ENCODE results near the gene FBXL12.
"Not testable (repeated sequence)": the region's sequence is repeated elsewhere in the genome, so short reads cannot be mapped to it uniquely, and the experiment has no call there.

The FBXL12 gene, protein sequence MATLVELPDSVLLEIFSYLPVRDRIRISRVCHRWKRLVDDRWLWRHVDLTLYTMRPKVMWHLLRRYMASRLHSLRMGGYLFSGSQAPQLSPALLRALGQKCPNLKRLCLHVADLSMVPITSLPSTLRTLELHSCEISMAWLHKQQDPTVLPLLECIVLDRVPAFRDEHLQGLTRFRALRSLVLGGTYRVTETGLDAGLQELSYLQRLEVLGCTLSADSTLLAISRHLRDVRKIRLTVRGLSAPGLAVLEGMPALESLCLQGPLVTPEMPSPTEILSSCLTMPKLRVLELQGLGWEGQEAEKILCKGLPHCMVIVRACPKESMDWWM

DNA sequence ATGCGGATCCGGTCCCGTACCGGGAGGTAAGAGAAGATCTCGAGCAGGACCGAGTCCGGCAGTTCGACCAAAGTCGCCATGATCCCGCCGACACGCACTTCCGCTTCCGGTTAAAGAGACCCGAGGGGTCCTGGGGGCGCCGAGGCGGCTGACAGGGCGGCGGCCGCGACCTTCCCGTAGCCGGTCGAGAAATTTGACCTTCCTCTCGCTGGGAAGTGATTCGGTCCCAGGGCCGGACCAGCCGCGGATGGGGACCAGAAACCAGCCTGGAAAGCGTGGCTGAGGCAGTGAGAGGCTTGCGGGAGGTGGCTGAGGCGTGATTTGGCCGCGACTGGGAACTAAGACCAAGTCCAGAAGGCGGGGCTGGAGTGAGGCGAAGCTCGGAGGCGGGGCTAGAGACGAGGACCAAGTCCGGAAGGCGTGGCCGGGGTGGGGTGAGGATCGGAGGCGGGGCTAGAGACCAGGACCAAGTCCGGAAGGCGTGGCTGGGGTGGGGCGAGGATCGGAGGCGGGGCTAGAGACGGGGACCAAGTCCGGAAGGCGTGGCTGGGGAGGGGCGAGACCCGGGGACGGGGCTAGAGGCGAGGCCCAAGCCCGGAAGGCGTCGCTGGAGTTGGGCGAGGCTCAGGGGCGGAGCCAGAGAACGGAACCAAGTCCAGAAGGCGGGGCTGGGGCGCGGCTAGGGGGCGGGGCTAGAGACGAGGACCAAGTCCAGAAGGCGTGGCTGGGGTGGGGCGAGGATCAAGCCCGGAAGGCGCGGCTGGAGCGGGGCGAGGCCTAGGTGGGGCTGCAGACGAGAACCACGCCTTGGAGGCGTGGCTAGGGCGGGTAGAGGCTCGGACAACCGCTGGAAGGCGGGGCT is at the start of gene FBXL12:
TSS of gene FBXL12 (minus strand) at position 346 of the 862 bp plus-strand sequence. CDS start at position 80, 266 bp downstream.
- peak; percentile 100 for DNase-seq (ENCODE audit: low read depth in 2 of 3, low spot score in 1 of 3)

DNA sequence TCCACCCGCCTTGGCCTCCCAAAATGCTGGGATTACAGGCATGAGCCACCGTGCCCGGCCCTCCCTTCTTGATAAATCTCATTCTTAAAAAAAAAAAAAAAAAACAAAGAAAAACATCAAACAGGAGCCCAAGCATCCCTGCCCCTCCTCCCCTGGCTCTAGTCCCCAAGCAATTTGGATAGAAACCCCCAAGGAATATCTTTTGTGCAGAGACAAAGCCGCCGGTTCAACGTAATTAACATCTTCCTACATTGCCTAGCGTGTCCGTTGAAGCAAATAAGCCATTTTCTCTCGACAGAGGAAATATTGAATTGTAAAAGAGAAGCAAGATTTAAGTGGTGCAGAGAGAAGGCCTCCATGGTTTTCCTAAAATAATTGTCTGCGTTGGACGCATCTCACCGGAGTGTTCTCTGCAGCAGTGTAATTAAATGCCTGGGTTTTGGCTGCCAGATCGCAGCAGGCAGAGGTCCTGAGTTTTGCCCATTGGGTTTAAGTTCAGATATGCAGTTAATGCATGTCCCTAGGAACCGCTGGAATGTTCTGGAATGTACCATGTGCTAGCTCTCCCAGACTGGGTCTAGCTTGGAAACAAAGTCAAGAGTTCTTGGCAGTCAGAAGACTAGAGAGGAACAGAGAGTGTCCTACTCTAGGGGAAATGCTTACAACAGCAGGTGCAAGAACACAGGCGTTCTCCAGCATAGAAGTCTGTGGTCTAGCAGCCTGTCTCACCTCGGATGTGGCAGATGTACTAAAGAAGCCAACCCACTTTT is 47.0 kb upstream of the FBXL12 start:
- no peak for DNase-seq (ENCODE audit: low read depth in 2 of 3, low spot score in 1 of 3)

DNA sequence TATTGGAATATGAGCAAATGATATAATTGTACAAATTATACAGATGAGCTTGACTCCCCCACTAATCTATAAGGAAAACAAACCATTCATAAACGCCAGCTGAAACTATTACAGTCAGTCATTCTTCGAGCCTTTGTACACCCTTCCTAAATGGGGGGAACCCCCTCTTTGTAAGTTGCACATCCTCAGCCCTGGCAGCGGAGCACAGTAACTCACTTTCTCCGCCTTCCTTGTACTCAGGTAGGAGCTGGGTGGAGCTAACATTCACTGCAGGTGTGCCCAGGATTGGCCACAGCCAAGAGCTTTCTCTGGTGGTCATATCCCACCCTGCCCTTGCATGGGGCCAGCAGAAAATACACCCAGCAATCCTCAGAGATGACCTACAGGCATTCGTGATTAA is 44.9 kb upstream of the FBXL12 start:
- no peak for DNase-seq (ENCODE audit: low read depth in 2 of 3, low spot score in 1 of 3)

DNA sequence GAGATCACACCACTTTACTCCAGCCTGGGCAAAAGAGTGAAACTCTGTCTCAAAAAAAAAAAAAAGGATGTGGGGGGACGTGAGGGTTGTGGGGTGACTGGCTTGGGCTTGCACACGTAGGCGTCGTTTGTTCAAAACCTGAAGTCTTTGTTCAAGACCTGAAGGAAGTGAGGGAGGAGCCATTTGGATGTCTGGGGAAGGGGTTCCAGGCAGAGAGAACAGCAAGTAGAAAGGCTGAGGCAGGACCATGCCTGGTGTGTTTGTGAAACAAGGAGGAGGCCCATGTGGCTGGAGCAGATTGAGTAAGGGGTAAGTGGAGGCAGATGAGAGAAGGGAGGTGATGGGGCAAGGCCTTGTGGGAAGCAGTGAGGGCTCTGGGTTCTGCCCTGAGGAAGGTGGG is 44.1 kb upstream of the FBXL12 start:
- DNase-seq (ENCODE audit: low read depth in 2 of 3, low spot score in 1 of 3), result no peak

DNA sequence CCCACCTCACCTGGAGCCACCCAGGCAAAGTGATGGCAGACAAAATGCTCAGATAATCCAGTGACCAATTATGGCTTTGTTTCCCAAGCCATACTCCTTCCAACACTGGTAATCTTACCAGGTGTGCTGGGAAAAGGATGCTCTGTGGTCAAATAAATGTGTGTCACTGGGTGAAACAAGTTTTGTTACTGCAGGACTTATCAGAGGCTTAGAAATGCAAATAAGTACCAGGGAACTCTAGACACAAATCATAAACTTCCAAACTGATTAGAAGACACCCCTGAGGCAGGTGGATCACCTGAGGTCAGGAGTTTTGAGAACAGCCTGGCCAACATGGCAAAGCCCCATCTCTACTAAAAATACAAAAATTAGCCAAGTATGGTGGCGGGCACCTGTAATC is 42.6 kb upstream of the FBXL12 start:
- no peak for DNase-seq (ENCODE audit: low read depth in 2 of 3, low spot score in 1 of 3)

DNA sequence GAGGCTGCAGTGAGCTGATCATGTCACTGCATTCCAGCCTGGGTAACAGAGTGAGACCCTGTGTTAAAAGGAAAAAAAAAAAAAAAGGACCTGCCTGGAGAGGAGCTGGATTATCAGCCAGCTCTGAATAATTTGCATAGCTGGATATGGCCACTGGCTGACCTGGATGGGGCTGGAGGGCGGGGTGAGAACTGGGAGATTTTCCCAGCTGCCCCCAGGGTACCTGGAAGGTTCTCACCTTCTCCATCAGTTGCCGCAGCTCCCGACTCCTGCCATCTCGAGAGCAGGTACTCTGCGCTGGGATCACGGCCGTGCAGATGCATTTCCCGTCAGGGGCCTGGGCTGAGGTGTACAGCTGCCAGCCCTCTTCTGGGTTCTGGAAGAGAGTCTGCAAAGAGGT is 41.5 kb upstream of the FBXL12 start:
- no peak for DNase-seq (ENCODE audit: low read depth in 2 of 3, low spot score in 1 of 3)

DNA sequence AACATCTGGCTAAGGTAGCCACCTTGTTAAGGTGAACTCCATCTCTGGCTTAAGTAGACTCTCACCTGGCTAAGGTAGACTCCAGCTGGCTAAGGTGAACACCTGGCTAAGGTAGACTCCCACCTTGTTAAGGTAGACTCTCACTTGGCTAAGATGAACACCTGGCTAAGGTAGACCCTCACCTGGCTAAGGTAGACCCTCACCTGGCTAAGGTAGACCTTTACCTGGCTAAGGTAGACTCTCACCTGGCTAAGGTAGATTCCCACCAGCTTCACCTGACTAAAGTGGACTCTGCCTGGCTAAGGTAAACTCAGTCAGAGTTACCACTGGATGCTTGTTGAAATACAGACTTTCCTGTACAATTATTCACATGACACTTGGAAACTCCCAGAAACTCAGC is 39.9 kb upstream of the FBXL12 start:
- no peak for DNase-seq (ENCODE audit: low read depth in 2 of 3, low spot score in 1 of 3)

DNA sequence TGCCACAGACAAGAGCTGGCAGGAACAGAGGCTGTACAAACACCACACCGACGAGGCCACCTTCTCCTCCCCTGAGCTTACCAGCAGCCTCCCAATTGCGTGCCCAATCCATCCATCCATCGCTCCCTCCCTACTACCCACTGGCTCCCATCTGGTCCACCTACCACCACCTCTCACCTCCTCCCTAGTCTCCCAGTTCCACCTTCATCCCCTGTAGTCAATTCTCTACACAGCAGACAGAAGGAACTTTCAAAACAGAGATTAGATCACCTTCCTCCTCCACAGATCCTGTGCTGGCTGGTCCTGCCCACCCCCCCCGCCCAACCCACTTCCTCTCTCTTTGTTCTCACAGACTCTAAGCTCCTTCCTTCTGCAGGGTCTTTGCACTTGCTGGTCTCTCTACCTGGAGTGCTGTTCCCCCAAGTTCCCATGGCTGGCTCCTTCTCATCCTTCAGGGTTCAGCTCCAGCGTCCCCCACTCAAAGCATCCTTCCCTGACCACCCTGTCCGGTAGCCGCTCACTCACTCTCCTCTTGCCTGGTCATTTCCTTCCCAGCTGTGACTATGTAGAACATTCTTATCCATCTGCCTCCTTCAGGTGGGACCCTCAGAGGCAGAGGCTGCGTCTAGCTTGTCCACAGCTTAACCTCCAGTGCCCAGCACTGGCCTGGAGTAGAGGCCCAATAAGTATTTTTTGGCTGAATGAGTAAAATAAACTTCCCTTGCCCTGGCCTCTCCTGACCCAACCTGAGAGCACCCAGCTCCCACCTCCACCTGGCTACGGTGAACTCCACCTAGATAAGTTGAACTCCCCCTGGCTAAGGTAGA is 39.3 kb upstream of the FBXL12 start:
- DNase-seq (ENCODE audit: low read depth in 2 of 3, low spot score in 1 of 3), result no peak

DNA sequence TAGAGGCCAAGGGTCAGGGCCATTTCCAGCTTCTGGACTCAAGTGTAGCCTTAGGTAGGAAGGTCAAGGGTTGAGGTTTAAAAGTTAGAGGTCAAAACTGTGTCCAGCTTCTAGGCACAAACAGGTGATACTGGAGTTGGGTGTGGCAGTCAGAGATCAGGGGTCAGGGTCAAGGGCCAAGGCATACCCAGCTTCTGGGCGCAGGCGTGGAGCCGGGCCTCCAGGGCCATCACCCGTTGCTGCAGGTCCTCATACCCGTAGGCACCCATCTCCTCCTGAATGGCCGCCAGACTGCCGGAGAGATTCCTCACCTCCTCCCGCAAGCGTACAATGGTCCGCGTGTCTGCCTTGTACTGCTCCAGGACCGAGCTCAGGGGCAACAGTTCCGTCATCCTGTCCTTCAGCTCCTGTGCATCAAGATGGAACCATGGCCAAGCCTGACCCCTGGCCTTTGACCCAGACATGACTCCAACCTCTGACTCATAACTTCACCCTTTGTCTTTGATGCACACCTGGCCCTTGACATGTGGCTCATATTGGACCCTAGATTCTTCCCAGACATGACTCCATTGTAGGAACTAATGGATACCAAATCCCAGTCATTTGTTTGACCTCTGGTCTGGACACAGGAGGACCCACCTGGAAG is 38.3 kb upstream of the FBXL12 start:
- DNase-seq (ENCODE audit: low read depth in 2 of 3, low spot score in 1 of 3), result no peak

DNA sequence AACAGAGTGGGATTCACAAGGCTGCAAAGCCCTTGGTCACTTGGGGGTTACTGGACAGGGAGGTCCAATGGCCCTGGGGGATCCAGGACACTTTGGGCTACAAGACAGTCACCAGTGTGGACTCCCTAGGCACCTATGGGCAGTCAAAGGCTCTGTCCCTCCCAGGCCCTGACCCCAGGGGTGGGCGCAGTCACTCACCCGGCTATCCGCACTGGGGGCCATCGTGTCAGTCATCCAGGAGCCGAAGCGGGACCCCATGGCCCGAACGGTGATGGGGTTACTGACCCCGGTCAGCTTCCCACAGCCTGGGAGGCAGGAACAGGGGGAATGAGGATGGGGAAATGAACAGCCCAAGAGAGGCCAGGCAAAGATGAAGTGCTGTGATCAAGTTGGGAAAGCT is 37.7 kb upstream of the FBXL12 start:
- DNase-seq (ENCODE audit: low read depth in 2 of 3, low spot score in 1 of 3), result no peak

DNA sequence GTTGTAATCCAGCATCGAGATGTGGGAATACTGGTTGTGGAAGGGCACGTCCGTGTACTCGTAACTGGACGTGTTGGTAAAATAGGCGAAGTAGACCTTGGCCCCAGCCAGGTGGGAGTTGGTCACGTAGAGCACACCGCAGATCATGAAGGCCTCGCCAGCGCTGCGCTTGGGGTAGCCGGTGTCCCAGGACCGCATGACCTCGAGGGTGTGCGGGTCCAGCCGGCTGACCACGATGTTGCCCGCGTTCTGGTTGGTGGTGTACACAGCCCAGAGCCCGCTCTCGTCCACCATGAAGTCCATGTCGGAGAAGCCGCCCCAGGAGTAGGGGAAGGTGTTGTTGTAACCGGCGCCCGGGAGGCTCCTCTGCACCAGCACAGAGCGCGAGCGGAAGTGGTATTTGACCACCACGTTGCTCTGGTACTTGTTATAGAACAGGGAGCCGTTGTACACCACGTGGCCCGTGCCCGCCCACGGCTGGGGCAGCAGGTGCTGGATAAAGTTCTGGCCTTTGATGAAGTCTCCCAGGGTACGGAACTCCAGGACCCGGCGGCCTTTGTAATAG is 35.5 kb upstream of the FBXL12 start:
- no peak for DNase-seq (ENCODE audit: low read depth in 2 of 3, low spot score in 1 of 3)

DNA sequence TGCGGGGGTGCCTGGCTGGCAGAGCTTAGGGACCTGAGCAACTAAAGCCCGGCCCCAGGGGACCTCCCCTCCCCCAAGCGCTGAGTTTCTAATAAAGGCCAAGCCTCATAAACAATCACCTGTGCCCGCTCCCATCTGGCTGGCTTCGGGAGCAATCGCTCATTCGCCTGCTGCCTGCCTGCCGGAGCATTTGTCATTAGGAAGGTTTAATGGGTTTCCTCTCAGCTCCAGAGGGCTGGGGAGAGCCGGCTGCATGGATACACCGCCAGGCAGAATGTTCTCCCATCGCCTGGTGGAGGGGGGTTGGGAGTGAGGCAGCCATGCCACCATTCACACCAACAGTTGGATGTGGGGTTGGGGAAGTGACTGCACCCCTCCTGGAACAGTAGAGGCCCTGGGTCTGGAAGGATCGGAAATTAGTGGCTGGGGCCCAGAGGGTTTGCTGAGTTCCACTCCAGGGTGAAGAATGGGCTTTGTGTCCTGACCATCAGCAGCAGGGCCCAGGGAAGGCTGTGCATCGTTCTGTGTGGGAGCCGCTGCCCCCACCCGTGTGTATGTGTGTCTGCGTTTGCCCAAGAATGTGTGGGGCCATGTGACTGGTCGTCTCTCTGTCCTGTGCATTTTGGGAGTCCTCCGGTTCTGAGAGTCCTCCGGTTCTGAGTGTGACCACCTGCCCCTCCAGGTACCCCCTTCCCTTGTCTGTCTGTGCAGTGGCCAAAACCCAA is 31.5 kb upstream of the FBXL12 start:
- DNase-seq (ENCODE audit: low read depth in 2 of 3, low spot score in 1 of 3), result no peak

DNA sequence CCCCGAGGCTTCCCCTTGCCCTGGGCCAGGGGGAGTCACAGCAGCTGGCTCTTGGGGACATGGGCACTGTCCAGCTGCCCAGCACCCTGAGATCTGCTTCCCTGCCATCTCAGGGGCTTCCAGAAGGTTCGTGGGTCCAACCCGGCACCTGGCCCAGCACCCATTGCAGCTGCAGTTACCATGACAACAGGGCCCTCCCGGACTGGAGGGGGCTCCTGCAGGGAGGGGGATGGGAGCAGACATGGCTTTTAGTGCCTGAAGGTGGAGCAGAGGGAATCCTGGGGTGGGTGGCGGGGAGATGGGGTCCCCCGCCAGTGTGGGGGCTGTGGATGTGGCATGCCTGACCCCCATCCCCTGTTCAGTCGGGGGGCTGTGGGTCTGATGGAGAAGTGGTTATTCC is 30.9 kb upstream of the FBXL12 start:
- no peak for DNase-seq (ENCODE audit: low read depth in 2 of 3, low spot score in 1 of 3)

DNA sequence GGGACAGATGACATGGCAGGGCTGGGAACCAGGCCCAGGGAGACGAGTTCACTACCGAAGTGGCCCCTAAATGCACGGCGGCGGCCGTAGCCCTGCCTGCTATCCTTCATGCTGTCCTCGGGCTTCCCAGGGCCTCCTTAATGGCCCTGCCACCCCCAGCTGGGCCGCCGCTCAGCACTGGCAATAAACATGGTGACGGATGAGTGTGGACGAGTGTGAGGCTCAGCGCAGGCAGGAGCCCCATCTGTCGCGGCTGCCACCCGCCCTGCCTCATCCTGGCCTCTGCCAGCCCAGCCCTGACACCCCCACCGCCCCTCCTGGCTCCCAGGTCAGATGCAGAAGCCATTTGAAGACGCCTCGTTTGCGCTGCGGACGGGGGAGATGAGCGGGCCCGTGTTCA is 29.9 kb upstream of the FBXL12 start:
- no peak for DNase-seq (ENCODE audit: low read depth in 2 of 3, low spot score in 1 of 3)

DNA sequence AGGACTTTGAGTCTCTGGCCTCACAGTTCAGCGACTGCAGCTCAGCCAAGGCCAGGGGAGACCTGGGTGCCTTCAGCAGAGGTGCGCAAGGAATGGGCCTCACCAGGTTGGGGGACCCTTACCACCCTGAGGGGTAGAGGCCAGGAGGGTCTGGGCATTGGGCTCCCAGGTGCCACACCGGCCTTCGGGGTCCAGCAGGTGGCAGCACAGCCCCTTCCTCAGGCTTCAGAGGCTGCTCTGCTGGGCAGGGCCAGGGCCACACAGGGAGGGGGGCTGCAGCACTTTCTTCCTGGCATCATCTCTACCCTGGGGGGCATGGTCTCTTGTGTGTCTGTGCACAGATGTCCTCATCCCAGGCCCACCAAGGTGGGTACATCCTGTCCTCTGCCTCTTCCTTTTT is 29.2 kb upstream of the FBXL12 start:
- DNase-seq (ENCODE audit: low read depth in 2 of 3, low spot score in 1 of 3), result no peak

DNA sequence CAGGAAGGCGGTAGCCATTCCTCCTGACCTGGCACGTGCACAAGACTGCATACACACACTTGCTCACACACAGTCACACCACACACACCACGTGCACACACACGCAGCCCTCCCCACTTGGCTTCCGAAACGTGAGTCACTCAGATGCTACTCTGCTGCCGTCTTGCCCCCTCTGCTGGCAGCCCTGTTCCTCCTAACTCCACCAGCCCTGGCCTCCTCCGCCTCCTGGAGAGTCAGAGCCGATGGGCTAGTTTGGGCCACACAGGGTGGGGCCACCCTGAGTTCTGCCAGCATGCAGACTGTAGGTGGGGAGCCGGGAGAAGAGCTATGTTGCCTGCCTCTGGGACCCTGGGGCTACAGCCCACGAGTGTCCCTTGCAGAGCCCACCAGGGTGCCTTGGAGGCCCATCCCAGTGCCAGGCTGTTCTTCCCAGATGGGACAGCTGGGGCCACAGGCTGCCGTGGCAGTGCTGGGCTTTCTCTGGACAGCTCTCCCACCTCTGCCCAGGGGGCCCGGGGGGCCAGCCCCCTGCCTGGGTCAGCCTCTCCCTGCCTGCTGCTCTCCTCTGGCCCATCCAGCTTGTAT is 28.3 kb upstream of the FBXL12 start:
- peak in 1 of 3 donors; percentile 37 for DNase-seq (ENCODE audit: low read depth in 2 of 3, low spot score in 1 of 3)

DNA sequence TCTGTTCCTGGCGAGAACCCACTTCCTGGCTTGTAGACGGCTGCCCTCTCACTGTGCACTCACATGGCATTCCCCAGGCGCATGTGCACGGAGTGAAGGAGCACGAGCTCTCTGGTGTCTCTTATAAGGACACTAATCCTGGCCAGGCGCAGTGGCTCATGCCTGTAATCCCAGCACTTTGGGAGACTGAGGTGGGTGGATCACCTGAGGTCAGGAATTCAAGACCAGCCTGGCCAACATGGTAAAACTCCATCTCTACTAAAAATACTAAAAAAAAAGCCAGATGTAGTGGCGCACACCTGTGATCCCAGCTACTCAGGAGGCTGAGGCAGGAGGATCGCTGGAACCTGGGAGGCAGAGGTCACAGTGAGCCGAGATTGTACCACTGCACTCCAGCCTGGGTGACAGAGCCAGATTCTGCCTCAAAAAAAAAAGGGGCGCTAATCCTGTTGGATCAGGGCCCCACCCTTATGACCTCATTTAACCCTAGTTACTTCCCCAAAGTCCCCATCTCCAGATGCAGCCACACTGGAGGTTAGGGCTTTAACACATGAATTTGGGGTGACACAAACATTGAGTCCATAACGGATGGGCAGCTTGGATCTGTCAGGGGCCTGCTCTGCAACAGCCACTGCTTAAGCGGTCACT is 24.9 kb upstream of the FBXL12 start:
- not testable (repeated sequence) for DNase-seq (ENCODE audit: low read depth in 2 of 3, low spot score in 1 of 3)

DNA sequence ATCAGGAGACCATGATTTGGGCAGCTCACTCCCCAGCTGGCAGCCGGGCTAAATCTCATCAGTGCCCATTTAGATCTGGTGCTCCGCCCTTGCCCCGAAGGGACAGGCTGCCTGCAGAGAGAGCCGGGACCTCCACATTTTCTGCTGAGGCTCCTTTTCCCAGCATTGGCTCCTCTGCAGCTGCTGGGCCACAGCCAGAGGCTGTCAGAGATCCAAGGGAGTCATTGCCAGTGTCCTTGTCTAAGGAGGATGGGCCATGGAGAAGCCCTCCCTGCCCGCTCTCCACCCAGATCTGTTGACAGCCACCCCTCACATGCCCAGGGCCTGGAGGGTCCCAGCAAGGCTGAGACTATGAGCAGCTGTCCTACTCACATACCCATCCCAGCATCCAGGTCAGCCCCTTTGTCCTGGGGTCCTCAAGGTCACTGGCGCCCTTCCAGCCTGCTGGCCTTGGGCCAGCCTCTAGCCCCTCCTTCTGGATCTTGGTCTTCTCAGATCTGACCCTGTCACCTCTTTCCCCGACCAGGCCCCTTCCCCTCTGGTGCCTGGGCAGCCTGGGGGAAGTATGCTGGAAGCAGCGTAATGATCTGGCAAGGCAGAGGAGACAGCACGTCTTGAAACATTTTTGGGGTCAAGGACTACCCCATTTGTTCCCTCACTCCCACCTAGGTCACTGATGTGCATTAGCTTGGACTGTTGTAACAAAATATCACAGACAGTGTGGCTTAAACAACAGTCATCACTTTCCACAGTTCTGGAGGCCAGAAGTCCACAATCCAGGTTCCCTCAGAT is 24.2 kb upstream of the FBXL12 start:
- no peak for DNase-seq (ENCODE audit: low read depth in 2 of 3, low spot score in 1 of 3)
